CD4-positive, alpha-beta T cell treated with Interleukin-21 for 1 hour (primary cell): ENCODE measurements around the gene FDXACB1.

Experiments
- DNase-seq: peaks from one replicate; pipeline ENCODE4 v3.0.0-alpha.2; 2020

FDXACB1 gene, protein sequence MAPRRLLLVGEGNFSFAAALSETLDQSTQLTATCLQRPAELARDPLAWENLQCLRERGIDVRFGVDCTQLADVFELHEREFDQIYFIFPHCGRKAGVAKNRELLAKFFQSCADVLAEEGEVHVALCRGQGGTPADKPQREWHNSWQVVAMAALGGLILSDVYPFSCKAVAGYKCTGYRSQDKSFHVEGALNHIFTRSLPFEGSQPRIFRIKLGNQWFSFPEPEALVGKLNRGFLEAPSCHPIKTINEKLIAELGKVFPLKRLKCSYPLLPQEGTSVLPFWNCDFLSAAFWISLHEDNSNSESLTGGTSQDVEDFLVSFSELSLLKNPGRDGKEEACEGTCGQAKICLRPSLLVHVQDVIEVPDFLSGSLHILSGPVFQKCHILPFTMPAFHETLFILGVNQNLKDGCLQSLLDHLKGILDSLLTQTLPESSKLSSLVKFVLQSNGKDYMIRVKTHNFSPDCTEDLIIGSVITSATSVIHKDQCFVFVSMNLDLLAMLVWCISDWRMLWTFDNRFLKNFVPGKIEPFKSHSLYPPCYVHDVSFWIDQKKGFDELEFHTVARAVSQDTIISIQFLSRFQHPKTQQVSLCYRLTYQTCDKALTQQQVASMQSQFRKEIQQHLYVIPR

DNA sequence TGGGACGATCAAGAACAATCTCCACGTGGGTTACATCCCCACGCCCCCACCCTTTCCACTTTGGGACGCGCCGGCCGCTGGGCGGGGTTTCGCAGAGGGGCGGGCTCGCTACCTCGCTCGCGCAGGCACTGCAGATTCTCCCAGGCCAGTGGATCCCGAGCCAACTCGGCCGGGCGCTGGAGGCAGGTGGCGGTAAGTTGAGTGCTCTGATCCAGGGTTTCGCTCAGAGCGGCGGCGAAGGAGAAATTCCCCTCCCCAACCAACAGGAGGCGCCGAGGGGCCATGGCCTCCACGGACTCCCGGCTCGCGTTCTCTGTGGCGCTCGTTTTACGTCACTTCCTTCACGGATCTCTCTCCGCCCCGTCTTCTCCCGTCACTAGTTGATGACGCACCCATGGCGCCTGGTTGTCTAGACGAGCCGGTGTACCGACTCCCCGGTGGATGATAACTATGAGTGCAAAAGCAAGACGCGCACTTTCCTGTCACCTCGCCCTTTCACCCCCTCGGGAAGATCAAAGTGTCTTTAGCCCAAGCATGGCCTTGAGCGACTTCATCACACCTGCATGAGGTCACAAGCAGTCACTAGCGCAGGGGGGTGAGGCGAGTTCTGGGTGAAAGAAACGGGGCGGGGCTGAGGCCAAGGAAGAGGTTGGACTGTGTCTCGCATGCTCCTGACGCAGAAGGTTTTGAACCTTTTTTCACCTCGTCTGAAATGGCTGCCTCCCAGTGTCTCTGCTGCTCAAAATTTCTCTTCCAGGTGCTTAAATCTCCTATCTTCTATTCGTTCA, at the start of gene FDXACB1, which contains the start of gene CFAP68:
FDXACB1 (minus strand) TSS at position 317 of the 788 bp plus-strand sequence; CDS start at position 284, 33 bp downstream.
CFAP68 (plus strand) TSS at position 693 of the 788 bp plus-strand sequence; CDS start at position 713, 20 bp downstream.
- DNase-seq = peak; percentile 96

DNA sequence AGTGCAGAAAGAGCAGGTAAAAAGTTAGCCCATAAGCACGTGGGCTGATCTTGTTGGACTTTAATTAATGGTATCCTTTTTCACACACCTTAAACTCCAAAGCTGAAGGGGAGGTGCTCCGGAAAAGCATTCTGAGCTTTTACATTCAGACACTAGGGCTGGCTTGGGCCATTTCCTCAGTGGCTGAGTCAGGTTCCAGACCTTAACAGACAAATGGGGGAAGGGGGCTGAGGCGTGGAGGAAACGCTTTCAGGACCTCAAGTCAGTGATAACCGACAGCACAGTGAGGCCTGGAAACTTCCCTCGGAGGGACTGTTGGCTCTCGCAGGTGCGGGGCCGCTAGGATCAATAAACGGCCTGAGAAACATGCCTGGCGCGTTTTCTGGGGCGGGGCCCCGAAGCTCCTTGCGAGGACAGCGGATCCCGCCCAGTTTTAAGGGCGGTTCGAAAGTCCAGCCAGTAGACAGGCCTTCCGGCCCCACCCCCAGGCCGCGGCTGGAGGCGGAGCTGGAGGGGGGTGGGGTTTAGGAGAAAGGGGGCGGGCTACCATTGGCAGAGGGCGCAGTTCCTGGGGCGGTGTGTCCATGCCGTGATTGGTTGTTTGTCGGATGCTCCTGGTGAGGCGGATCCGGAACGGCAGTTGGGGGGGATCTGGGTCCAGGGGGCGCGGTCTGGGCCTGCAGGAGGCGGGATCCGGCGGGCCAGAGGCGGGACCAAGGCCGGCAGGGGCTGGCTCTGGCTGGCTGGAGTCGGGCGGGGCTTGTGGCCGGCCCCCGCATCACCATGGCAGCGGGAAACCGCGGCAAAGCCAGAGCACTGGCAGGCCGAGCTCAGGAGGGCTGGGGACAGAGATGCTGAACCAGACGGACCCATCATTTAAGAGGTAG, 47.8 kb upstream of the FDXACB1 start:
- peak; percentile 98 for DNase-seq

DNA sequence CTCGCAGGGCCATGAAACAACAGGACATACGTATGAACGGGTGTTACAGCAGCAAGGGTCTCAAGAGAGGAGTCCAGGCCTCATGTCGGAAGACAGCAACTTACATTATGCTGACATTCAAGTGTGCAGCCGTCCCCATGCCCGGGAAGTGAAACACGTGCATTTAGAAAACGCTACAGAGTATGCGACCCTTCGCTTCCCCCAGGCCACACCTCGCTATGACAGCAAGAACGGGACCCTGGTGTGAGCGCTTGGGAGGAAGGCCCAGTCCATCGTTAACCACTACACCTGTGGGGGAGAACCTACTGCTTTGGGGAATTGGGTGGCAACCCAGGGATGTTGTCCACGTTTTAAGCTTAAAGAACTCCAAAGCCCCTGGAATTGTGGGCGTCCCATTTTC, 47.0 kb upstream of the FDXACB1 start:
- DNase-seq = no peak

DNA sequence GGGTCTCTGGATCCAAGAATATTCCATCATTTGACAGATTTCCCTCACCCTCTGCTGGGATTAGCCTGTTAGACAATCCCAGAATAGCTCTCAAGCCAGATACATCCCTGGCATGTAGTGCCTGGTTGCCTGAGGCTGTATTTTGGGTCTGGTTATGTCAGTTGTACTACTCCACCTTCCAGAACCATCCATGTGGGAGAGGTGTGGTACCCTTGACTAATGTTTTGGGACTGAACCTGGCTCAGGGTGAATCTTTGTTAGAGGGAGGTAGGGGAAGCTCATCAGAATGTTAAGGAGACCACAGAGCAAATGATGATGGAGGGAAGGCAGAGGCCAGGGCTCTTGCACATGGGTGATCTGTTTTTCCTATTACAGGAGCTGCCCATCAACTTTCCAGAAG, 45.0 kb upstream of the FDXACB1 start:
- DNase-seq = no peak

DNA sequence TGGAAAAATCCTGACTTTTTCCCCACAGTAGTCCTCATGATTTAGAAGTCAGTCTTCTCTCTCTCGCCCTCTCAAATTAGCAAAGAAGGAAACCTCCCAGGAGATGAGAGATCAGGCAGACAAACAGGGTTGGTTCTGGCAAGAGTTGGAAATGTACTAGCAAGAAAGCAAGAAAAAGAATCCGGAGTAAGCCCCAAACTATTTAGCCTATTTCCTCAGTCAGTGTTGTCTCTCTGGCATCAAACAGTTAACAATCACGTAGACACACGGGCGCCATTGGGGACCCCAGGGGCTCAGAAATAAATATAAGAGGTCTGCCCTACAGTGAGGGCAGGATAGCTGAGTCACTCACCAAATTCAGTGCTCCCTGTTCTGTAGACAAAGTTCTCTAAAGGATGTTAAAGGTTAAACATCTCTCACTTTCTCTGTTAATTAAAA, 44.4 kb upstream of the FDXACB1 start:
- no peak for DNase-seq

DNA sequence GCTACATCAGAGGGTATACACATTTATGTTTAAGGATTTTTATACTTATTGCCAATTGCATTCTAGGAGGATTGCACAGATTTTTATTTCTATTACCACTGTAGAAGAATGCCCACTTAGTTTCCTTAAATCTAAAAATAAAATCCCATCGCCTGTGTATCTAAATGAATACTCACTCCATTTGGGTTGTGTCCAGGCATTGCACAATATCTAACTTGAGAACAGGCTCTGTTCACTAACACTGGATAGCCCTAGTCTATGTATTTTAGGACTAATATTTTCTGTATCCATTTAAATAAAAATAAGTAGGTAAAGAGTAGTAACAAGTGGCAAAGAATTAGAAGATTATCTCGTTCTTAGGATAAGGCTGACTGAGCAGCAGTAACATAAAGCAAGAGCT, 43.8 kb upstream of the FDXACB1 start:
- DNase-seq = no peak

DNA sequence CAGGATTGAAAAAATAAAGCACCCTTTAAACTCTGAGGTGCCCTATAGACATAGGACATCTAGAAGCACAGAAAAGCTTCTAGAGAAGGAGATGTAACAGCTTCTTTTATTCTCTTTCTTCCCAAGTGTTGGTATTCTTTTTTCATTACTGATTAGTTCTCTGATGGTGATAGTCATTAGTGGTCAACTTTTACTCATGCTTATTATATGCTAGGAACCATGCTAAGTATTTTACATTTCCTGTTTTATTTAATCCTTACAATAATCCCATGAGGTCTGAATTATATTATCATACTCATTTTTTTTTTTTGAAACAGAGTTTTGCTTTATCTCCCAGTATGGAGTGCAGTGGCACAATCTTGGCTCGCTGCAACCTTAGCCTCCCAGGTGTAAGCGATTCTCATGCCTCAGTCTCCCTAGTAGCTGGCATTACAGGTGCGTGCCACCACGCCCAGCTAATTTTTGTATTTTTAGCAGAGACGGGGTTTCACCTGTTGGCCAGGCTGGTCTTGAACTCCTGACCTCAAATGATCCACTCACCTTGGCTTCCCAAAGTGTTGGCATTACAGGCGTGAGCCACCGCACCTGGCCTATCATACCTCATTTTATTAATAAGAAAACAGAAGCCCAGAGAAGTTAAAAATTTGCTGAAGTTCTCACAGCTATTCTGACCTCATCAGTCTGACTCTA, 42.7 kb upstream of the FDXACB1 start:
- DNase-seq = no peak

DNA sequence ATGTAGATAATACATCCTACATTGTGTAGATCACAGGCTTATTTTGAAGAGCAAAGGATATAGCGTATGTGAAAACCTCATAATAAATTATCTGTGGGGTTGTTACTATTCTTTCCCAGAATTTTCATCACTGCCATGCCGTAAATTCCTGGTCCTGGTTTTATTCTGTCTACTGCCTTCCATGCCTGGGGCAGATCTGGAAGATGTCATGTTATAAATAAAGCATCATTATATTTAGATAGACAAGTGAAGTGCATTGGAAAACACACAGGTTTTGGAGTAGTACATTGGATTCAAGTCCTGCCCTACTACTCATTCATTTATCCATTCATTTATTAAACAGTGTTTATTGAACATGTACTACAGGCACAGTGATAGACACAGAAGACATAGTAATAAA, 41.9 kb upstream of the FDXACB1 start:
- no peak for DNase-seq

DNA sequence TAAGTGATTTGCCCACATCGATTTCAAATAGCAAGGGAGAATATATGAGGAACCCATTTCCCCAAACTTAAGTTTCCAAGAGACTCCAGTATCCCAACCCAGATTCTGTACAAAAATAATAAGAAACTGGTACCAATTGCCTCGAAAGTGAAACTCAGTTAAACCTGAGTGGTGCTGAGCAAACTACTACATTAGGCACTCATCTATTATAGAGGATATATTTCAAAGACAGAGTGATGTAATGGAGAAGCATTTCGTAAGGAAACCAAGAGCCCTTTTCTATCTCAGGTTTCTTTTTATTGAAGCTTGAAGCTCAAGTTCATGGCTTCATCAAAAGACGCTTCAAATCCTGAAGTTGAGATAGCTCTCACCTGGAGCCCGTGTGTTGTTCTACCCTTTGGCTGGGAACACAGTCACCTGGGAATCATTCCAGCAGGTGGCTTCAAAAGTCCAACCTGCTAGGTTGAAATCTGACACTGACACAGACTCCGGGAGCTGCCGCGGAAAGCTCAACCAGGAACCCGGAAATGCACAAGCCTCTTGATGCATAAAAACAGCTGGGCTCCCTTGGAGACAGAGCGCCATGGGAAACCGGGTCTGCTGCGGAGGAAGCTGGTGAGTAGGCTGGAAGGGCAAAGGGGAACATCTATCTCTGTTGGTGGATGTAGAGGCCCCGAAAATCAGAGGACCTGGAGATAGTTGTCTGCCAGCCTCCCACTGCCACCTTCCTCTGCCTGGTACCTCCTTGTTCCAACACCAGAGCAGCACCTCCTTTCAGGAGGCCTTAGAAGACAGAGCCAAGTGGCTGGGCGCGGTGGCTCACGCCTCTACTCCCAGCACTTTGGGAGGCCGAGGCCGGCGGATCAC, 39.7 kb upstream of the FDXACB1 start, which contains the start of gene C11orf52:
C11orf52 (plus strand) TSS at position 524 of the 867 bp plus-strand sequence; CDS start at position 584, 60 bp downstream.
- no peak for DNase-seq

DNA sequence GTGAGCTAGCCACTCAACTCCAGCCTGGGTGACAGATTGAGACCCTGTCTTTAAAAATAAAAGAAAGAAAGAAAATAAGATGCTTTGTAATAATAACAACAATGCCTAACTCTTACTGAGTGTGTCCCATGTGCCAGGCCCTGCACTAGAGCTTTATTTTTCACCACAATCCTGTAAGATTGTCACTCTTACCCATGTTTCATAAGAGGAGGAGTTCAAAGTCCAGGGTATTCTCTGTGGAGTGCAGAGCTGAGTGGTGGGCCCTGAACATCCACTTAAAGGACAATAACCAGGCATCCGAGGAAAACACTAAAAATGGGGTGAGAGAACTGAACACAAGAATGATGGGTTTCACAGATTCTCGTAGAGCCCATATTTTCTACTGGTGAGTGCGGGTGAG, 38.8 kb upstream of the FDXACB1 start:
- no peak for DNase-seq

DNA sequence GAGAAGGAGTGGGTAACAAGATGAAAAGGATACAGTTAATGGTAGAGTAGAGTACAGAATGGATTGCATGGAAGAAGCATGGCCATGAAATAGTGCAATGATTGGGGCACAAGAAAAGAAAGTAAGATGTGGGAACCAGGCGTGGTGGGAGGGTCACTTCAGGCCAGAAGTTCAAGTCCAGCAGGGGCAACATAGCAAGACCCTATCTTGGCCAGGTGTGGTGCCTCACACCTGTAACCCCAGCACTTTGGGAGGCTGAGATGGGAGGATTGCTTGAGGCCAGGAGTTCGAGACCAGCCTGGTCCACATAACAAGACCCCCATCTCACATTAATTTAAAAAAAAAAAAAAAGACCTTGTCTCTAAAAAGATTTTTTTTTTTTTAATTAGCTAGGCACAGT, 38.3 kb upstream of the FDXACB1 start:
- no peak for DNase-seq

DNA sequence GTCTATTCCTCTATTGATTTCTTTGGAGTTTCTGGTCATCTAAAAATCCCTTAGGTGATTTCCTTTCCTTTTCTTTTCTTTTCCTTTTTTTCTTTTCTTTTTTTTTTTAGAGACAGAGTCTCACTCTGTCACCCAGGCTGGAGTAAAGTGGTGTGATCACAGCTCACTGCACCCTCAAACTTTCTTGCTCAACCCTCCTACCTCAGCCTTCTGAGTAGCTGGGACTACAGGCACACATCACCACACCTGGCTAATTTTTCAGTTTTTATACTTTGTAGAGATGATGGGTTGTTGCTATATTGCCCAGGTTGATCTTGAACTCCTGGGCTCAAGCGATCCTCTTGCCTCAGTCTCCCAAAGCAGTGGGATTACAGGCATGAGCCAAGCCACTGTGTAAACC, 37.8 kb upstream of the FDXACB1 start:
- no peak for DNase-seq

DNA sequence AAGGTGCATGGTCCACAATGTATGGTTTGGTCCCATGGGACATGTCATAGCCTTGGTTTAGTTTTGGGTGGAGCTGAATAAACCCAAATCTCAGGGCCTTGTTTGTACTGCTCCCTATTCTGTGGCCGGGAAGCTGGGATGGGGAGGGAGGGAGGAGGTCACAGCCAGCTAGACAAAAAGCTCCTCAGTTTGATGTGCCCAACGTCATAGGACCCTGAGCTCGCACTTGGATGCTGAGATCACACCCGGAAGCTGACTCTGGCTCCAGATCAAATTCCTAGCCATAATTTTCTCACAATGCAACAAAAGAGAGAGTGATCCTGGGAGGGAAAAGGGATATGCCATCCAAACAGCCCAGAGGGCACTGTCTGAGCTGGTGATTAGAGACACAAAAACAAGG, 35.0 kb upstream of the FDXACB1 start:
- DNase-seq = no peak

DNA sequence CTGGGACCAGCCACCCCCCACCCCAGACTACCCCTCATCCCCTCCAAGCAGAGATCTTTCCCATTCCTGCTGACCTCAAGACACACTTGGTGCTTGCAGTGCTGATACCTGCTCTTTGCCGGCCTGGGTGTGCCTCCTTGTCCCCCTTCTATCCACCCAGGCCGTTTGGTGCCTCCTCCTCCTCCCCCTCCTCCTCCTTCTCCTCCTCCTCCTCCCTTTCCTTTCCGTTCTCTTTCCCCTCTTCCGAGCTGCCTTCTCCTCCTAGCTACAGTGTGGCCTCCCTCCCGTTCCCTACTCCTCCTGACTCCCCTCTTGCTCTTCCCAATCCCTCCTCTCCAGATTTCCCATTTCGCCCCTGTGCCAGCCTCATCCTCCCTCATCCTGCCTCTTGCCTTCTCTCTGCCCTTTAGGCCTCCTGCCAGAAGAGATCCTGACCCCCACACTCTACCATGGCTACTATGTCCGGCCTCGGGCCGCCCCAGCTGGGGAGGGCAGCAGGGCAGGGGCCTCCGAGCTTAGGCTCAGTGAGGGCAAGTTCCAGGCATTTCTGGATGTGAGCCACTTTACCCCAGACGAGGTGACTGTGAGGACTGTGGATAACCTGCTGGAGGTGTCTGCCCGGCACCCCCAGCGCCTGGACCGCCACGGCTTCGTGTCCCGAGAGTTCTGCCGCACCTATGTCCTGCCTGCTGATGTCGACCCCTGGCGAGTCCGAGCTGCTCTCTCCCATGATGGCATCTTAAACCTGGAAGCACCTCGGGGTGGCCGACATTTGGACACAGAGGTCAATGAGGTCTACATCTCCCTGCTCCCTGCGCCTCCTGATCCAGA, 34.3 kb upstream of the FDXACB1 start:
- no peak for DNase-seq

DNA sequence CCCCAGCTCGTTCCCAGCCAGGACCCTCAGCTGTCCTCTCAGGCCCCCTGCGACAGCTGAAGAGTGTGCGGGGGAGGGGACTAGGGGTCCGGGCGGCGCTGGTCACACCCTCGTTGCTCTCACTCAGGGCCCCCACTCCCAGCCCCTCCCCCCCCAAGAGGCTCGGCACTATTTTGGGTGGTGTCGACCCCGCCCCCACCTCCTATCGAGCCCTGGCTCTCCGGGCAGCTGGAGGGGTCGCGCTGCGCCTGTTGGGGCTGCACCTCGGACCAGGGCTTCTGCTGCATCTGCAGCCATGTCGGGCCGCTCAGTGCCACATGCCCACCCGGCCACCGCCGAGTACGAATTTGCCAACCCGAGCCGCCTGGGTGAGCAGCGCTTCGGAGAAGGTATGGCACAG, 33.6 kb upstream of the FDXACB1 start, which contains the start of gene HSPB2:
HSPB2 (plus strand) TSS at position 200 of the 400 bp plus-strand sequence; CDS start at position 296, 96 bp downstream.
- no peak for DNase-seq

DNA sequence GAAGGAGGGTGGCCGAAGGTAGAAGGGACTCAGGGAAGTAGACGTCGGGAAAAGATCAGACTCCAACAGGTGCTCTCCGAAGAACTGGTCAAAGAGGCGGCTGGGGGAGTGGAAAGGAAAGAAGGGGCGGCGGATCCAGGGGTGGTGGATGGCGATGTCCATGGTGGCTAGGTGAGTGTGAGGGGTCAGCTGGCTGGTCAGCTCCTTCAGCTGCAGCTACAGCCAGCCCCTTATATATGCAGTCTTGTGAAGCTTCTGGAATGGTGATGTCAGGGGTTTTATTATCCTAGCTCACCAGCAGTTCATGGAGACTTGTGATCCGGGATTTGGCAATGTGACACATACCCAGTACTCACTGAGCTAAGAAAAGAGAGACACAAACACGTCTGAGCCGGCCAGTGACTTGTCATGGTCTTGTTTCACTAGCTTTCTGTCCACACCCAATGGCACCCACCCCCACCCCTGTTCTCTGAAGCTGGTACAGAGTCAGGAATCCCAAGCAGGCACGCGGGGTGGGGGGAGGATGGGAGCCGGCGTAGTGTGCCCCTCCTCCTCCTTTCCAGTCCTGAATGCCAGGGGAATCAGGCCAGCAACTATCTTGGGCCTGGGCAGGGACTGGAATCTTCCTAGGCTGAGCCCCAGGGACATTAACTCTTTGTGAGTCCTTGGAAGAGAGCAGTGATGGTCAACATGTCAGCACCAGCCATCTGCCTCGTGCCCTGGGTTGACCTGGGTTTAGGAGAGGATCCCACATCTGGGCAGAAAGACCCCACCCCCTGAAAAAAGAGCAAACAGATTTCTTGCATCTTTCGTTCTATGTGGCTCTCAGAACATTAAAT, 32.8 kb upstream of the FDXACB1 start, which contains the start of gene CRYAB:
CRYAB (minus strand) TSS at position 208 of the 839 bp plus-strand sequence; CDS start at position 162, 46 bp downstream.
- DNase-seq = no peak

DNA sequence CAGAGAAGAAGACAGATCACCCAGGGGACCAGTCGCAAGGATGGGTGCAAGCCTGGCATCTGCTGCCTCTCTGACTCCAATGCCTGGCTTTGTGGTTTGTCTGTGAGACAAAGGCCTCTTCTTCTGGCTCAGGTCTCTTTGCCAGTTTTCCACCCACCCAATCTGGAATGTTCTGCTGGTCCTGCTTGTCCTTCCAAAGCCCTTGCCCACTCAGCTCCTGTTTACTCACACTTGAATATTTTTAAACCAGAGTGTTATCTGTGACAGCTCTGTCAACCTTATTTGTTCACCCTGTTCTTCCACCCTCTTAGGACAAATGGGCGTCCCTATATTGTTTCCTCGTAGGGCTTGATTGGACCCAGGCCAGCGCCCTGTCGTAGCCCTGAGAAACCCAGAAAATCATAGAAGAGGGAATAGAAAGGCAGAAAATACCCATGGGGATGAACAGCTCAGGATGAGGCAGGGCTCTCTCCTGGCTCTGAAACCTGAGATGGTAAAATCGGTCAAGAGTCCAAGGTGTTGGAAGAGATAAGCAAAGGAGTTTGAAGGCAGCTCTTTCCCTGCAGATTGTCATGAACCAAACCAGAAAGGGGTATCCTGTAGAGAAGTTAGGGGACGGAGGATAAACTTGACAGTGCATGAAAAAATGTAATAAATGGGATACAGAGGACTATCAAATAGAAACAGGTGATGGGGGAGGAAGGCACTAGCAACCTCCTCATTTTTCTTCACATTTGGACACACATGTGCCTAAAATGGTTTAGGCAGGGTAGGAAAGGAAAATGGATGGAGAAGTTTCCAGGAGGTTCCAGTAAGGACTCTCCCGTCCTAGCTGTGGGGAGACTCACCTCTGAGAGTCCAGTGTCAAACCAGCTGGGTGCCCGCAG, 32.0 kb upstream of the FDXACB1 start:
- DNase-seq = no peak
